NCI-H2029 (cell line): ENCODE results near the gene MCCC2.
"Not testable (repeated sequence)": the region's sequence is repeated elsewhere in the genome, so short reads cannot be mapped to it uniquely, and the experiment has no call there.

Source experiments
- DNase-seq: peaks from one replicate; lab custom pipeline; 2025; lab: John Stamatoyannopoulos, UW

The MCCC2 gene

DNA sequence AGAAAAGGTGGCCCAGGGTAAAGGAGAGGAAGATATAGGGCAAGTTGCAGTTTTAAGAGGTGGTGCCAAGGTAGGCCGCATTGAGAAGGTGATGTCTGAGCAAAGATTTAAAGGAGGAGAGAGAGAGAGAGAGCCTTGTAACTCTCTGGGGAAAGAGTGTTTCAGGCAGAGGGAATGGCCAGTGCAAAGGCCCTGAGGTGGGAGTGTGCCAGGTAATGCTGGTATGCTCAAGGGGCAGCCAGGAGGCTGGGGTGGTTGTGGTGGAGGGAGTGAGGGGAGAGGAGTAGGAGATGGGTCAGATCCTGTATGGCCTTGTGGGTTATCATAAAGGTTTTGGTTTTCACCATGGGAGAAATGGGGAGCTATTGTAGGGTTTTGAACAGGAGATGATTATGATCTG, 9.9 kb downstream of the MCCC2 start:
- DNase-seq = no peak

- DNase-seq = no peak
Measured at GRCh38 chr5:71600783-71601182, 13.6 kb downstream of the MCCC2 start.

GRCh38 chr5:71601222-71602026, 14.3 kb downstream of the MCCC2 start:
- DNase-seq = no peak

- DNase-seq = not testable (repeated sequence)
Measured at GRCh38 chr5:71609916-71610315, 22.8 kb downstream of the MCCC2 start.

DNA sequence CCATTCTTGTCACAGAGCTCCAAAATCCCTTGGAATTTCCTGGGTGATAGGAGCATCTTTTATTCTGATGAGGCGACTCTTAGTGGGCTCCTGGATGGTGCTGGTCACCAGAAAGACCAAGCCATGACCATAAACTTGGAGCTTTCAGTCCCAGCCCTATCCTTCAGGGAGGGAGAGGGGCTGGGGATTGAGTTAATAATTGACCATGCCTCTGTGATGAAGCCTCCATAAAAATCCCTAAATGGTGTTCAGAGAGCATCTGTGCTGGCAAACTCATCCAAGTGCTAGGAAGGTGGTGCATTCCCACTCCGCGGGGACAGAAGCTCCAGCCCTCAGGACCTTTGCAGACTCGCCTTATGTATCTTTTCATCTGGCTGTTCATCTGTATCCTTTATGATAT, 28.7 kb downstream of the MCCC2 start:
- no peak for DNase-seq

GRCh38 chr5:71620630-71621029, 33.5 kb downstream of the MCCC2 start:
- DNase-seq = no peak

- no peak for DNase-seq
Measured at GRCh38 chr5:71621268-71621667, 34.1 kb downstream of the MCCC2 start.

GRCh38 chr5:71621741-71622140, 34.6 kb downstream of the MCCC2 start:
- DNase-seq = no peak

- no peak for DNase-seq
Measured at GRCh38 chr5:71623221-71623794, 36.2 kb downstream of the MCCC2 start.

- DNase-seq = no peak
Measured at GRCh38 chr5:71629950-71630349, 42.8 kb downstream of the MCCC2 start.

DNA sequence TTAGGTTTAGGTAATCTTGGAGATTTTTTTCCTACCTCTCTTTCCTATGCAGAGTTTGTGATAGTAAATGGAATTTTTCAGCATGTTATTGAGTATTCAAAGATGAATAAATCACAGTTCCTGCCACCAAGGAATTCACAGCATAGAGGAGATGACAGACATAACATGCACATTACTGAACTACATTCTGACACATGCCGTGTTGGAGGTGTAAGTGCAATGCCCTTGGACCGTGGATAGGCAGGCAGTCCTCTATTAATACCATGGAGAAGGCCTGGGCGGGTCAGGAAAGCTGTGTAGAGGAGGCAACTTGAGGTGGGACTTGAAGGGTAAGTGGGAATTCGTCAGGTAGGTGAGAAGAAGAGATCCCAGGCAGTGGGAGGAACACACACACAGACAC, 43.9 kb downstream of the MCCC2 start:
- no peak for DNase-seq

GRCh38 chr5:71632168-71632567, 45.0 kb downstream of the MCCC2 start:
- no peak for DNase-seq

GRCh38 chr5:71633255-71634155, 46.4 kb downstream of the MCCC2 start:
- DNase-seq = no peak

DNA sequence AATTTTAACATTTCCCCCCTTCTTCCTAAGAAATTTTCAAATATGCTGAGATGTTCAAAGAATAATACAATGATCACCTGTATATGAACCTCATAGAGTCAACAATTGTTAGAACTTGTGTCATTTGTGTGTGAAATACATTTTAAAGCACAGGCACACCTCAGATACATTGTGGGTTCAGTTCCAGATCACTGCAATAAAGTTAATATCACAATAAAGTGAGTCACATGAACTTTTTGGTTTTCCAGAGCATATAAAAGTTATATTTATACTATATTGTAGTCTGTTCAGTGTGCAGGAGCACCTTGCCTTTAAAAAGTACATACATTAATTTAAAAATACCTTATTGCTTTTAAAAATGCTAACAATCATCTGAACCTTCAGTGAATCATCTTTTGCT, 50.0 kb downstream of the MCCC2 start:
- DNase-seq = no peak

GRCh38 chr5:71640408-71640807, 53.3 kb downstream of the MCCC2 start:
- DNase-seq = no peak

- no peak for DNase-seq
Measured at GRCh38 chr5:71645030-71645429, 57.9 kb downstream of the MCCC2 start.

GRCh38 chr5:71650940-71651339, 63.8 kb downstream of the MCCC2 start:
- DNase-seq = not testable (repeated sequence)

DNA sequence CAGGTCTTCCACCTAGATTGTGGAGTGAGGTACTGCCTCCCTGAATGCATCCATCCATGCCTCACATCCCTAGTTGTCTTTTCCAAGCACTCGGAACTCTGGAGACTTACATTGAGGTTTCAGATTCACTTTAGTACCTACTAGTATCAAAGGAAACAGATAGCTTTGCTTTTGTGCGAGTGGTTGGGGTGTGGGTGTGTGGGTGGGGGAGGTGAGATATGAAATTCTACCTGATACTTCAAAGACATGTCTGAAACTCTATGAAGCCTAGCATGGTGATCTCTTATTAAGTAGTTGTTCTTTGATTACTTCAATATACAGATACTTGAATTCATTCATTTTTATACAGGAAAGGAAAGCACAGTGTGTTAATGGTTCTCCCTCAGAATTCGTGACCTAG, 64.4 kb downstream of the MCCC2 start:
- DNase-seq = no peak

- DNase-seq = no peak
Measured at GRCh38 chr5:71652349-71652748, 65.2 kb downstream of the MCCC2 start.

DNA sequence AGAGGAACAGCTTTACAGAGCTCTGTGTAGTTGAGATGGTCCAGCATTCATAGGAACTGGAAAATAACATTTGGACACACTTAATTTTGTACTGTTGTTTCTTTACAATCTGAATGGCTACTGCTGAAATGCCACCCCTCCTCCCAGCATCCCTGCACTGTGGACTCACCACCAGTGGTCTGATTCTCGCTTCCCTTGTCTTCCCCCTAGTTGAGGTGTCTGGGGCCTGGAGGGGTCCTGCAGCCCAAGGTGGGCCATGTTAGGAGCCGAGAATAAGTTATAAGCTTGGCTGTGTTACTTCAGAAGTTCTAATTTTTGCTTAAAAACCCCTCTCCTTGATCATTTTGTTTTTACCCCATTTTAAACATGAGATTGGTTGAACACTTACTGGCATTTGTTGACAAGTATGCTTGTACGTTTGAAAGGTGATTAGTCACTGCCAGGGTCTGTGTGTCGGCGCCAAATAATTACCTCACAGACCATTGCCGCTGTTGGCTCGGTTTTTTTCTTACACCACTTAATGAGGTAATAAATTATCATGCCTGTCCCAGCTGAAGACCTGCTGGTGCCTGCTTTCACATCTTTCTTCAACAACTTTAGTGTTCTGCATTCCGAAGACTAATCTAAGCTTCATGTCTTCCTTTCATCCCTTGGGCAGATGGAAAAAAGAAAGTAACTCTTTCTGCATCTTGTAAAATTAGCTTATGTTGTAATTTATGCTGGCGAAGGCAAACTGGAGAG, 65.8 kb downstream of the MCCC2 start:
- DNase-seq = no peak

- no peak for DNase-seq
Measured at GRCh38 chr5:71658916-71659662, 71.9 kb downstream of the MCCC2 start.
